Endothelial cell of umbilical vein (primary cell): ENCODE results near the gene SKA1. TPM values are rescaled to one million over a fixed set of nuclear protein-coding genes. Genes with fewer than 3 reads are reported as not detected.

Source experiments
- BruUV-seq: library from RNA; stranded (reverse); fragments of 400-500 nt; replicated peaks from 2 replicates; lab custom pipeline; 2021; lab: Mats Ljungman, UMichigan
- CTCF ChIA-PET: fragments of 300-600, 350-600 bp; sonication (Branson Sonifier 250); formaldehyde crosslinking; loops from one replicate; lab custom pipeline; 2021; ENCODE audit warnings: antibody characterized with exemption, inconsistent platforms; lab: Charles Lee
- POLR2A ChIA-PET: fragments of 300-600, 350-600 bp; sonication (Branson Sonifier 250); formaldehyde crosslinking; loops from one replicate; lab custom pipeline; 2021; ENCODE audit warnings: antibody characterized with exemption, inconsistent platforms; lab: Charles Lee
- DNase-seq: peaks from one replicate; pipeline ENCODE4 v3.0.0-alpha.2; 2011; ENCODE audit warnings: low read depth, low spot score
- FAIRE-seq: peaks from 2 replicates; lab custom pipeline; 2011; peaks lifted over from hg19 to GRCh38; lab: Jason Lieb, UNC
- H2AFZ ChIP-seq: 2 replicates; pipeline ENCODE4 v1.6.0; 2012; ENCODE audit warnings: low read depth, low read length, control low read depth, inconsistent platforms
- H3K27ac ChIP-seq: 2 replicates; pipeline ENCODE4 v1.5.1; 2011; ENCODE audit warnings: low read depth, mild to moderate bottlenecking, control low read depth, low read length, moderate library complexity; ENCODE audit not compliant: insufficient read depth
- H3K27me3 ChIP-seq, 2 experiments: 2 replicates each; pipeline versions ENCODE4 v1.6.0 to v1.6.1; 2011; ENCODE audit warnings: low read length in 2 of 2, mixed read lengths in 1 of 2; ENCODE audit not compliant: control insufficient read depth in 2 of 2, insufficient read depth in 2 of 2
- H3K36me3 ChIP-seq, 2 experiments: 2 replicates in 1 of 2; 3 replicates in 1 of 2; pipeline ENCODE4 v1.5.1; 2011; ENCODE audit warnings: low read length in 2 of 2, mild to moderate bottlenecking in 1 of 2, moderate library complexity in 1 of 2; ENCODE audit not compliant: control insufficient read depth in 2 of 2, insufficient read depth in 2 of 2; ENCODE audit errors: extremely low read depth in 1 of 2
- H3K4me1 ChIP-seq: 3 replicates; pipeline ENCODE4 v1.5.1; 2011; ENCODE audit warnings: mild to moderate bottlenecking, low read length; ENCODE audit not compliant: control insufficient read depth, insufficient read depth; ENCODE audit errors: extremely low read depth
- H3K4me2 ChIP-seq: 2 replicates; pipeline ENCODE4 v1.6.1; 2011; ENCODE audit warnings: low read length, control low read depth, mixed read lengths; ENCODE audit not compliant: insufficient read depth
- H3K4me3 ChIP-seq, 3 experiments: fragments of 200-600 bp in 1 of 3; sonication (generic), shearing (Covaris generic) in 1 of 3; replicated peaks in 1 of 3; 2 replicates each; pipeline ENCODE4 v1.5.1; 2011 to 2016; ENCODE audit warnings: control low read depth in 3 of 3, low read length in 3 of 3, mild to moderate bottlenecking in 2 of 3, inconsistent platforms in 1 of 3, low read depth in 1 of 3, moderate library complexity in 1 of 3; ENCODE audit not compliant: insufficient read depth in 1 of 3
- H3K79me2 ChIP-seq: 2 replicates; pipeline ENCODE4 v1.6.0; 2012; ENCODE audit warnings: low read length, inconsistent platforms; ENCODE audit not compliant: control insufficient read depth, insufficient read depth
- H3K9ac ChIP-seq: replicated peaks from 2 replicates; pipeline ENCODE3; 2011; ENCODE audit warnings: low read length, control low read depth; ENCODE audit not compliant: insufficient read depth; ENCODE audit errors: extremely low read depth
- H3K9me1 ChIP-seq: replicated peaks from 3 replicates; pipeline ENCODE4 v1.6.0; 2011; ENCODE audit warnings: mild to moderate bottlenecking, low read length; ENCODE audit not compliant: control insufficient read depth, insufficient read depth; ENCODE audit errors: extremely low read depth
- H3K9me3 ChIP-seq: replicated peaks from 2 replicates; pipeline ENCODE4 v1.5.1; 2012; ENCODE audit warnings: low read length, inconsistent platforms; ENCODE audit not compliant: control insufficient read depth, insufficient read depth
- H4K20me1 ChIP-seq: replicated peaks from 2 replicates; pipeline ENCODE3; 2011; ENCODE audit warnings: mild to moderate bottlenecking, low read length; ENCODE audit not compliant: control insufficient read depth, insufficient read depth; ENCODE audit errors: extremely low read depth
- CTCF ChIP-seq, 2 donors: IDR thresholded peaks; 1 replicate in 1 of 2; 2 replicates in 1 of 2; pipeline ENCODE4 v1.5.1; 2011; ENCODE audit warnings: low read length in 2 of 2, mild to moderate bottlenecking in 2 of 2, moderate library complexity in 2 of 2, control low read depth in 1 of 2, inconsistent platforms in 1 of 2, low read depth in 1 of 2; ENCODE audit not compliant: insufficient read depth in 1 of 2; ENCODE audit errors: extremely low read depth in 1 of 2
- EZH2 ChIP-seq: IDR thresholded peaks from 2 replicates; pipeline ENCODE4 v1.6.1; 2012; ENCODE audit warnings: borderline replicate concordance, low read depth, mild to moderate bottlenecking, moderate library complexity, low read length, inconsistent platforms; ENCODE audit not compliant: severe bottlenecking
- FOS ChIP-seq: IDR thresholded peaks from 2 replicates; pipeline ENCODE4 v1.6.1; 2011; ENCODE audit warnings: mild to moderate bottlenecking, low read length, moderate library complexity, borderline replicate concordance; ENCODE audit not compliant: insufficient read depth
- GATA2 ChIP-seq: IDR thresholded peaks from 2 replicates; pipeline ENCODE4 v1.7.0; 2011; ENCODE audit warnings: low read depth, mild to moderate bottlenecking, moderate library complexity, mixed read lengths, low read length; ENCODE audit not compliant: insufficient read length, insufficient read depth
- JUN ChIP-seq: IDR thresholded peaks from 2 replicates; pipeline ENCODE4 v1.6.1; 2011; ENCODE audit warnings: borderline replicate concordance, low read depth; ENCODE audit not compliant: insufficient read length, insufficient read depth
- MAX ChIP-seq: IDR thresholded peaks from 2 replicates; pipeline ENCODE4 v1.6.1; 2011; ENCODE audit not compliant: insufficient read depth, insufficient read length
- MYC ChIP-seq: IDR thresholded peaks from one replicate; pipeline ENCODE4 v1.6.1; 2011; ENCODE audit warnings: mild to moderate bottlenecking, low read depth, low read length
- POLR2A ChIP-seq: IDR thresholded peaks from 2 replicates; pipeline ENCODE4 v1.6.1; 2012; ENCODE audit warnings: low read depth, mild to moderate bottlenecking, control low read depth, low read length
- dilution Hi-C: fragments of 300-500 bp; cut with MboI; formaldehyde crosslinking; loops from one replicate; pipeline ENCODE4 v1.15.0; 2019; ENCODE audit warnings: low sequenced_read_pairs; ENCODE audit not compliant: extremely low pct_ligation_motif_present
- intact Hi-C: fragments of 100-400 bp; cut with micrococcal nuclease; formaldehyde crosslinking; loops from one replicate; pipeline ENCODE4 v1.10.0; 2022
- polyA plus RNA-seq, 4 experiments: library from polyadenylated mRNA; depleted of rRNA in 3 of 4; stranded (reverse) in 3 of 4; unstranded in 1 of 4; fragments of >200 nt; gene quantifications; 2 replicates each; pipeline versions ENCODE4 v1.2.1 to v1.2.3, GENCODE V29; 2011 to 2012; ENCODE audit warnings: missing spikeins in 1 of 4
- total RNA-seq: library from RNA; stranded (reverse); gene quantifications from 2 replicates; pipeline ENCODE4 v1.2.3, GENCODE V29; 2021

Gene SKA1
- total and polyA plus RNA-seq, 2 donors (not counting 3 experiments of a cell fraction or from before 2014, with no cell fraction given) = 8.7 to 23.9 TPM

- ChIA-PET POLR2A (no interaction called here), CTCF (interaction anchor here (1.6 to 2.6 kb wide), 6 partner anchors 14 to 517 kb away, joined by 5 to 35 read pairs (median 14); no protein-coding TSS in a partner anchor)
- H2AFZ ChIP-seq = no peak overlapping the region
- H3K9me3 ChIP-seq = no peaks in the 10 kb centered on the region
- no peaks in the 10 kb centered on the region for H3K4me1 ChIP-seq
- no peak for TF ChIP-seq GATA2
- TF ChIP-seq FOS = no peak
- no peak for TF ChIP-seq EZH2
- no peak for TF ChIP-seq MYC
- TF ChIP-seq JUN = no peak
- no peak for TF ChIP-seq MAX
- TF ChIP-seq POLR2A = no peak
- TF ChIP-seq CTCF (IDR thresholded peaks at IDR 0.05; ENCODE audit: extremely low read depth in 1 of 2, insufficient read depth in 1 of 2, low read depth in 1 of 2, low read length in 2 of 2) = no peak
- dilution Hi-C loops = no loop called here
- H3K79me2 ChIP-seq = no peaks in the 10 kb centered on the region
- no peaks in the 10 kb centered on the region for H4K20me1 ChIP-seq
- H3K9ac ChIP-seq = no peak overlapping the region
- H3K4me3 ChIP-seq = no peak overlapping the region
- H3K4me2 ChIP-seq = no peak overlapping the region
- no peaks in the 10 kb centered on the region for H3K9me1 ChIP-seq
- no peaks in the 10 kb centered on the region for H3K36me3 ChIP-seq
- BruUV-seq = no TSS peak
- peaks cover 2 to 4% of the 10 kb centered on the region in 2 experiments for H3K27me3 ChIP-seq
- intact Hi-C loops = loop anchor here (2.0 to 10.0 kb wide), 4 partner anchors 71 to 423 kb away; no protein-coding TSS in a partner anchor
- H3K27ac ChIP-seq = no peak overlapping the region
- no peak for FAIRE-seq
- DNase-seq = no peak
Measured at GRCh38 chr18:50427896-50428295, 53.0 kb downstream of the SKA1 start.
